SU-DHL-6 (cell line): ENCODE data around the gene TRIOBP.
A peak's percentile ranks its signal among the peaks of the same experiment; 100 is the strongest.

Experiments
- H2AFZ ChIP-seq: fragments of 200-600 bp; sonication (generic); 2 replicates; pipeline ENCODE4 v1.6.1; 2014; ENCODE audit warnings: low read depth, mild to moderate bottlenecking, moderate library complexity, mixed read lengths, antibody characterized with exemption, low read length; ENCODE audit not compliant: severe bottlenecking
- H3F3A ChIP-seq: fragments of 200-600 bp; shearing (Covaris generic); 2 replicates; pipeline ENCODE4 v1.6.0; 2016; ENCODE audit warnings: antibody characterized with exemption, mild to moderate bottlenecking; ENCODE audit not compliant: insufficient read depth
- H3K27ac ChIP-seq: fragments of 200-600 bp; sonication (generic); 2 replicates; pipeline ENCODE4 v1.5.1; 2016; ENCODE audit warnings: low read depth, mild to moderate bottlenecking, low read length, moderate library complexity, mixed read lengths
- H3K27me3 ChIP-seq: fragments of 200-600 bp; sonication (generic), shearing (Covaris generic); 2 replicates; pipeline ENCODE4 v1.6.0; 2014; ENCODE audit warnings: mild to moderate bottlenecking, low read length
- H3K36me3 ChIP-seq: fragments of 200-600 bp; sonication (generic); 2 replicates; pipeline ENCODE4 v1.6.1; 2014; ENCODE audit warnings: mild to moderate bottlenecking, low read length, mixed read lengths
- H3K4me2 ChIP-seq: fragments of 300-600, 200-600 bp; shearing (Covaris generic), sonication (generic); 2 replicates; pipeline ENCODE4 v1.6.0; 2014; ENCODE audit warnings: low read length, low read depth, mild to moderate bottlenecking; ENCODE audit not compliant: poor library complexity, severe bottlenecking
- H3K4me3 ChIP-seq: fragments of 200-600 bp; sonication (generic); 2 replicates; pipeline ENCODE4 v1.5.1; 2014; ENCODE audit warnings: antibody characterized with exemption, low read length, mild to moderate bottlenecking, mixed read lengths; ENCODE audit not compliant: insufficient read depth, poor library complexity, severe bottlenecking
- H3K79me2 ChIP-seq: fragments of 200-600 bp; sonication (generic); 2 replicates; pipeline ENCODE4 v1.6.1; 2014; ENCODE audit warnings: mild to moderate bottlenecking, low read length, moderate library complexity; ENCODE audit not compliant: insufficient read depth
- H3K9ac ChIP-seq: fragments of 200-600 bp; sonication (generic); 2 replicates; pipeline ENCODE4 v1.7.0; 2014; ENCODE audit warnings: mild to moderate bottlenecking, low read length
- H3K9me2 ChIP-seq: fragments of 200-600 bp; sonication (generic); replicated peaks from 2 replicates; pipeline ENCODE4 v1.6.1; 2014; ENCODE audit warnings: low read length; ENCODE audit not compliant: insufficient read depth
- H3K9me3 ChIP-seq: fragments of 200-600 bp; sonication (generic); 2 replicates; pipeline ENCODE4 v1.6.1; 2014; ENCODE audit warnings: low read length, mixed read lengths; ENCODE audit not compliant: insufficient read depth
- H4K20me1 ChIP-seq: fragments of 200-600 bp; sonication (generic); 2 replicates; pipeline ENCODE4 v1.6.1; 2014; ENCODE audit warnings: low read depth, mild to moderate bottlenecking, antibody characterized with exemption, low read length, moderate library complexity, mixed read lengths
- EZH2phosphoT487 ChIP-seq: fragments of 200-600 bp; sonication (generic), shearing (Covaris generic); conservative IDR thresholded peaks from 2 replicates; pipeline ENCODE4 v1.6.1; 2018; ENCODE audit warnings: mild to moderate bottlenecking, antibody characterized with exemption, low read length, moderate library complexity, mixed read lengths
- TF ChIP-seq, protein P1 (sequence below): fragments of 200-600 bp; sonication (generic); IDR thresholded peaks from one replicate; pipeline ENCODE4 v1.5.1; 2017; ENCODE audit warnings: antibody characterized with exemption, mild to moderate bottlenecking, low read length, moderate library complexity; ENCODE audit not compliant: insufficient read depth, poor library complexity, severe bottlenecking

Gene TRIOBP

GRCh38 chr22:37657590-37658132 lies 39.2 kb upstream of the TRIOBP start:
- Histone ChIP-seq H3K4me2 (peak overlapping the region; percentile 64), H3K4me3 (peak overlapping the region; percentile 58), H3K27ac (peak overlapping the region; percentile 66), H3F3A (peaks cover 31% of the 10 kb centered on the region), H3K9ac (peak overlapping the region; percentile 57), H3K27me3 (no peaks in the 10 kb centered on the region), H3K79me2 (peaks cover 35% of the 10 kb centered on the region), H2AFZ (peak overlapping the region; percentile 29), H3K9me2 (no peaks in the 10 kb centered on the region), H3K9me3 (no peaks in the 10 kb centered on the region), H3K36me3 (no peaks in the 10 kb centered on the region), H4K20me1 (no peaks in the 10 kb centered on the region; the same call in 1 of the 2 replicates)
- TF ChIP-seq EZH2phosphoT487, result no peak
- TF ChIP-seq, protein P1, sequence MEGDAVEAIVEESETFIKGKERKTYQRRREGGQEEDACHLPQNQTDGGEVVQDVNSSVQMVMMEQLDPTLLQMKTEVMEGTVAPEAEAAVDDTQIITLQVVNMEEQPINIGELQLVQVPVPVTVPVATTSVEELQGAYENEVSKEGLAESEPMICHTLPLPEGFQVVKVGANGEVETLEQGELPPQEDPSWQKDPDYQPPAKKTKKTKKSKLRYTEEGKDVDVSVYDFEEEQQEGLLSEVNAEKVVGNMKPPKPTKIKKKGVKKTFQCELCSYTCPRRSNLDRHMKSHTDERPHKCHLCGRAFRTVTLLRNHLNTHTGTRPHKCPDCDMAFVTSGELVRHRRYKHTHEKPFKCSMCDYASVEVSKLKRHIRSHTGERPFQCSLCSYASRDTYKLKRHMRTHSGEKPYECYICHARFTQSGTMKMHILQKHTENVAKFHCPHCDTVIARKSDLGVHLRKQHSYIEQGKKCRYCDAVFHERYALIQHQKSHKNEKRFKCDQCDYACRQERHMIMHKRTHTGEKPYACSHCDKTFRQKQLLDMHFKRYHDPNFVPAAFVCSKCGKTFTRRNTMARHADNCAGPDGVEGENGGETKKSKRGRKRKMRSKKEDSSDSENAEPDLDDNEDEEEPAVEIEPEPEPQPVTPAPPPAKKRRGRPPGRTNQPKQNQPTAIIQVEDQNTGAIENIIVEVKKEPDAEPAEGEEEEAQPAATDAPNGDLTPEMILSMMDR, result no peak

DNA sequence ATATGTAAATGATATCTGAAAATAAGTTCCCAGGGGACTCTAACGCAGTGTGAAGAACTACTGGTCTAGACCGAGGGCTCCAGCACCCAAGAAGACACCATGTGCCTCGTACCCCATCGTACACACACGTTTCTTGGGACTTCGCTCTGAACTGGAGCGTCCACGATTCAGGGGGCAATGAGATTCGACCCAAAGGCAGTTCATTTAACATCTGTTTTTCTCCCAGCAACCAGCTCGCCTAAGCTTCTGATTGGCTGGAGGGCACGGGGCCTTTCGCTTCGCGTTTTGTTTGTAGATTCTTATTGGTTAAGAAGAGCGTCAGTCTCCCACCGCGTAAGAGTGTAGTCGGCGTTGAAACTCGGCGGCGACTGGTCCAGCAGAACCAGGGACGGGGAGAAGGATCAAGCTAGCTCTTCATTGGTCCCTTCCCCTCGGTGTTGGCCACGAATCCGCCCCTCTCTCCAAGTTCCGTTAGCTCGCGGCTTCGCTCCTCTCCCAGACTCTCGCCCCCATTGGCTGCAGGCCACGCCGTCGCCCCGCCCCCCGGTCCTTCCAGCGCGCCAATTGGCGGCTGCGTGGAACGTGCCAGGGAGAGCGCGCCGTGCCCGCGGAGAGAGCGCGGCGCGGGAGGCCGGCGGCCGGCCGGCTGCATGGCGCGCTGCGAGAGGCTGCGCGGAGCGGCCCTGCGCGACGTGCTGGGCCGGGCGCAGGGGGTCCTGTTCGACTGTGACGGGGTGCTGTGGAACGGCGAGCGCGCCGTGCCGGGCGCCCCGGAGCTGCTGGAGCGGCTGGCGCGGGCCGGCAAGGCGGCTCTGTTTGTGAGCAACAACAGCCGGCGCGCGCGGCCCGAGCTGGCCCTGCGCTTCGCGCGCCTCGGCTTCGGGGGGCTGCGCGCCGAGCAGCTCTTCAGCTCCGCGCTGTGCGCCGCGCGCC lies 38.4 kb upstream of the TRIOBP start, which contains the start of gene PDXP:
PDXP (plus strand) TSS at position 591 of the 933 bp plus-strand sequence; CDS start at position 651, 60 bp downstream.
- Histone ChIP-seq H3K9me3 (no peaks in the 10 kb centered on the region), H3K9me2 (no peaks in the 10 kb centered on the region), H3K79me2 (peaks cover 40% of the 10 kb centered on the region), H3K36me3 (no peaks in the 10 kb centered on the region), H3K4me2 (peak within 1 kb of the TSS; percentile 94), H3F3A (peaks cover 31% of the 10 kb centered on the region), H4K20me1 (no peaks in the 10 kb centered on the region; the same call in 1 of the 2 replicates), H3K27ac (peak within 1 kb of the TSS; percentile 74), H3K9ac (peak within 1 kb of the TSS; percentile 85), H3K4me3 (peak within 1 kb of the TSS; percentile 89), H3K27me3 (no peaks in the 10 kb centered on the region), H2AFZ (peak within 1 kb of the TSS; percentile 29)
- TF ChIP-seq EZH2phosphoT487, result no peak
- TF ChIP-seq, protein P1, result no peak

DNA sequence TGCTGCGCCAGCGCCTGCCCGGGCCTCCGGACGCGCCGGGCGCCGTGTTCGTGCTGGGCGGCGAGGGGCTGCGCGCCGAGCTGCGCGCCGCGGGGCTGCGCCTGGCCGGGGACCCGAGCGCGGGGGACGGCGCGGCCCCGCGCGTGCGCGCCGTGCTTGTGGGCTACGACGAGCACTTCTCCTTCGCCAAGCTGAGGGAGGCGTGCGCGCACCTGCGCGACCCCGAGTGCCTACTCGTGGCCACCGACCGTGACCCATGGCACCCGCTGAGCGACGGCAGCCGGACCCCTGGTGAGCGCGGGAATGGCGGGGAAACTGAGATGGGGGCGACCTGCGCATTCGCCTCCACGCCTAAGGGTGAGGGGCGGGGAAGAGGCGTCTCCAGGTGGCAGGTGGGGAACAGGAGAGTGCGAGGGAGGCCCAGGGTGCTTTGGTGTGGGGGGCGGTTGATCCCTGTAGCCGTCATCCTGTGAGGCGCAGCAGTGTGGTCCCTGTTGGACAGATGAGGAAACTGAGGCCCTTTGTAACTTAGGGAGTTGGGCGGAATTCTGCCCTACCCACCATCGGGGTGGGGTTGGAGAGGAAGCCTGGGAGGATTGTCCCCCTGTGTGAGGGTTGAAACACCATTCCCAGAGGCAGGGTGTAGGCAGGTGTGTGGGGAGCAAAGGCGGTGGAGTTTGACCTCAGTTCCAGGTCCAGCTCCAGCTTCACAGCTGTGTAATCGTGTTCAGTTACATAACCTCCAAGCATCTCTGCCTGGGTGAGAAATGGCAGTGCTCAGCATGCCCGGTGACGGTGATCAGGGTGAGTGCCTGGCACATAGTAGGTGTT lies 37.6 kb upstream of the TRIOBP start:
- TF ChIP-seq EZH2phosphoT487, result no peak
- TF ChIP-seq, protein P1, result no peak
- Histone ChIP-seq H4K20me1 (peaks cover under 1% of the 10 kb centered on the region; the same call in 1 of the 2 replicates), H3K9me2 (no peaks in the 10 kb centered on the region), H3K36me3 (no peaks in the 10 kb centered on the region), H3K9me3 (no peaks in the 10 kb centered on the region), H3K27me3 (no peaks in the 10 kb centered on the region), H3K9ac (peak overlapping the region; percentile 85), H3F3A (peaks cover 31% of the 10 kb centered on the region), H3K79me2 (peaks cover 48% of the 10 kb centered on the region), H3K4me3 (peak overlapping the region; percentile 89), H2AFZ (no peak overlapping the region), H3K4me2 (peak overlapping the region; percentile 94), H3K27ac (peak overlapping the region; percentile 74)
